AG04449 (cell line): ENCODE results near the gene CCDC91.

Experiments
- CTCF ChIA-PET: fragments of 350-600 bp; formaldehyde crosslinking; extraction: SDS; loops from one replicate; lab custom pipeline; 2021; ENCODE audit warnings: antibody characterized with exemption; lab: Yijun Ruan, JAX
- POLR2A ChIA-PET: fragments of 400-600, 350-600 bp; formaldehyde crosslinking; extraction: SDS; loops from one replicate; lab custom pipeline; 2020; ENCODE audit warnings: antibody characterized with exemption, inconsistent platforms; lab: Yijun Ruan, JAX
- DNase-seq: peaks from one replicate; pipeline ENCODE4 v3.0.0-alpha.2; 2010; ENCODE audit warnings: low read depth, low spot score
- H3K4me3 ChIP-seq: 2 replicates; pipeline ENCODE4 v1.5.1; 2011; ENCODE audit warnings: low read depth, mild to moderate bottlenecking, control low read depth, low read length
- CTCF ChIP-seq: IDR thresholded peaks from one replicate; pipeline ENCODE4 v1.5.1; 2011; ENCODE audit warnings: mild to moderate bottlenecking, moderate library complexity, low read length, control low read depth, inconsistent platforms; ENCODE audit not compliant: insufficient read depth; ENCODE audit errors: missing control alignments

Gene CCDC91

GRCh38 chr12:28427046-28427445 is 236.8 kb downstream of the CCDC91 start:
- DNase-seq = no peak
- CTCF ChIA-PET = no interaction called here
- POLR2A ChIA-PET = no interaction called here
- no peak for TF ChIP-seq CTCF
- no peak overlapping the region for H3K4me3 ChIP-seq

- ChIA-PET CTCF (no interaction called here), POLR2A (no interaction called here)
- no peak for DNase-seq
- H3K4me3 ChIP-seq = no peak overlapping the region
- no peak for TF ChIP-seq CTCF
Observed at GRCh38 chr12:28440081-28440608, 249.9 kb downstream of the CCDC91 start.

- DNase-seq = no peak
- no peak overlapping the region for H3K4me3 ChIP-seq
- ChIA-PET POLR2A (no interaction called here), CTCF (no interaction called here)
- no peak for TF ChIP-seq CTCF
Observed at GRCh38 chr12:28442101-28442500, 251.8 kb downstream of the CCDC91 start.

GRCh38 chr12:28443337-28443736 is 253.1 kb downstream of the CCDC91 start:
- no peak overlapping the region for H3K4me3 ChIP-seq
- DNase-seq = no peak
- ChIA-PET CTCF (no interaction called here), POLR2A (no interaction called here)
- no peak for TF ChIP-seq CTCF

GRCh38 chr12:28446031-28446430 is 255.8 kb downstream of the CCDC91 start:
- no peak overlapping the region for H3K4me3 ChIP-seq
- POLR2A ChIA-PET = no interaction called here

GRCh38 chr12:28453686-28454085 is 263.4 kb downstream of the CCDC91 start:
- ChIA-PET CTCF (no interaction called here), POLR2A (no interaction called here)
- DNase-seq = no peak
- H3K4me3 ChIP-seq = no peak overlapping the region
- no peak for TF ChIP-seq CTCF

More at GRCh38 chr12:28446031-28446430, 255.8 kb downstream of the CCDC91 start:
- no peak for TF ChIP-seq CTCF
- DNase-seq = peak; percentile 24
- CTCF ChIA-PET = no interaction called here
